ENCODE results near the gene LGALS16.
A peak's percentile ranks its signal among the peaks of the same experiment; 100 is the strongest.
"Not testable (repeated sequence)": the region's sequence is repeated elsewhere in the genome, so short reads cannot be mapped to it uniquely, and the experiment has no call there.

LGALS16 gene, protein sequence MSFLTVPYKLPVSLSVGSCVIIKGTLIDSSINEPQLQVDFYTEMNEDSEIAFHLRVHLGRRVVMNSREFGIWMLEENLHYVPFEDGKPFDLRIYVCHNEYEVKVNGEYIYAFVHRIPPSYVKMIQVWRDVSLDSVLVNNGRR

DNA sequence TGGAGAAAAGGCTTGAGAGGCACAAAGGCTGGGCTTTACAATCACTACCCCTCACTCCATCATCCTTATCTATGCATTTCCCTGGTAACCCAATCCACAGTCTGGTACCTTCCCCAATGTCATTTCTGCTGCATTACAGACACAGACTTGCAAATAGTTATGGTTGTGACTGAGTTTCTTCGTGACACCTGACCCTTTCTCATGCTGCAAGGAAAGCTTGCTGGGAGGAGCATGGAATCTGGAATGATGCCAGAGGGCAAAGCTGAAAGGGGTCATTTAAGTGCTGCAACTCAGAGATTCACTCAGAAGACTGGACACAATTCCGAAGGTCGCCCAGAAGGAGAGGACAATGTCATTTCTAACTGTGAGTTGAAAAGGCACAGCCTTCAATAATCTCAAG lies at the start of gene LGALS16:
TSS of gene LGALS16 (plus strand) at position 301 of the 400 bp plus-strand sequence. CDS start at position 350, 49 bp downstream.
- no peak for DNase-seq (ENCODE audit: low read depth in 2 of 2, low spot score in 1 of 2)

DNA sequence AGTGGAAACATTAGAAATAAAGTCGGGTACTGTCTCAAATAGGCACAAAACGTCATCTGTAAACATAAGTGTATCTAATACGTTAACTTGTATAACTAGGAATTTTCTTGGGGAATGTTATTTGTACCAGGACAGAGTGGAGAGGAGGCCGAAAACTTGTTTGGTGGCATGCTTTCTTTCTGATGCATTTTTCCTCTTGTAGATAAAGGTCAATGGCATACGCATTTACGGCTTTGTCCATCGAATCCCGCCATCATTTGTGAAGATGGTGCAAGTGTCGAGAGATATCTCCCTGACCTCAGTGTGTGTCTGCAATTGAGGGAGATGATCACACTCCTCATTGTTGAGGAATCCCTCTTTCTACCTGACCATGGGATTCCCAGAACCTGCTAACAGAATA lies 48.7 kb upstream of the LGALS16 start:
- no peak for DNase-seq (ENCODE audit: low read depth in 2 of 2, low spot score in 1 of 2)

DNA sequence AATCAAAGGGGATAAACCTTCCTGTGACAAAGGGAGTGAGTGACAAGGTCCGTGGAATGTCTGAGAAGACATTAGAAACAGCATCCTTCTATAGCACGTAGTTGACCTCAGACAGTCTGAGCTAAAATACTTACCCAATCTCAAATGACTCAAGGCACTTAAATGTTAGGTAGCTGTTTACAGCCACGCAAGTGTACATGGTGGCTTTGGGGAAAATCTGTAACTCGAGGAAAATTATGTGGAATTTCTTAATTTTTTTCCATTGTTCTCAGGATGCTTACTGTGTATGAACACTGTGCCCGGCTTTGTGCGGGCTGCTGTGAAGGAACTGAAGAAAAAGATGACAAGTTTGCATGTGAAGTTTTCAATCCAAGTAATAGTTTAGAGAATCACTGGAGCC lies 48.2 kb upstream of the LGALS16 start:
- no peak for DNase-seq (ENCODE audit: low read depth in 2 of 2, low spot score in 1 of 2)

DNA sequence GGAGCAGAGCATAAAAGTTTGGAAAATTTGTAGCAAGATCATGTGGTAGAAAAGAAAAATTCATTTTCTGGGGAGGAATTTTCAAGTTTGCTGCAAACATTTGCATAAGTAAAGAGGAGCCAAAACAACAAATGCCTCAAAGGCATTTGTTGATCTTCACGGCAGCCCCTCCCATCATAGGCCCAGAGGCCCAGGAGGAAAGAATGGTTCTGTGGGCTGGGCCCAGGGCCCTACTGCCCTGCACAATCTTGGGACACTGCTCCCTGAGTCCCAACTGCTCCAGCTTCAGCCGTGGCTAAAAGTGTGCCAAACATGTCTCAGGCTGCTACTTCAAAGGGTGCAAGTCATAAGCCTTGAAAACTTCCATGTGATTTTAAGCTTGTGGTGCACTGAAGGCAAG lies 42.1 kb upstream of the LGALS16 start:
- no peak for DNase-seq (ENCODE audit: low read depth in 2 of 2, low spot score in 1 of 2)

DNA sequence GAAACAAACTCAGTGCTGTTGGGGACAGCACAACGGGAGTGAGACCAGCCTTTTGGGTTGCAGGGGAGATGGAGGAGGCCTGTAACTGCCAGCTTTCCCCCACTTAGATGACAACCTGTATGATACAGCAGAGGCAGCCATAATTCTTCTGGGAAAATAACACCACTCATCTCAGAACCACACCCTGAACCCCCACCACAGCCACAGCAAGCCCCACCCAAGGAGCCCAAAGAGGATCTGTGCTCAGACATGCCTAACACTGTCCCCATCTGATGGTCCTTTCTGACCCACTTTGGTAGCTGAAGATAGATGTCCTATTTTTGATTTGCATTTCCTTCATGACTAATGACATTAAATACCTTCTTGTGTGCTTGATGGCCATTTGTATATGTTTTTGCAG lies 38.0 kb upstream of the LGALS16 start:
- no peak for DNase-seq (ENCODE audit: low read depth in 2 of 2, low spot score in 1 of 2)

DNA sequence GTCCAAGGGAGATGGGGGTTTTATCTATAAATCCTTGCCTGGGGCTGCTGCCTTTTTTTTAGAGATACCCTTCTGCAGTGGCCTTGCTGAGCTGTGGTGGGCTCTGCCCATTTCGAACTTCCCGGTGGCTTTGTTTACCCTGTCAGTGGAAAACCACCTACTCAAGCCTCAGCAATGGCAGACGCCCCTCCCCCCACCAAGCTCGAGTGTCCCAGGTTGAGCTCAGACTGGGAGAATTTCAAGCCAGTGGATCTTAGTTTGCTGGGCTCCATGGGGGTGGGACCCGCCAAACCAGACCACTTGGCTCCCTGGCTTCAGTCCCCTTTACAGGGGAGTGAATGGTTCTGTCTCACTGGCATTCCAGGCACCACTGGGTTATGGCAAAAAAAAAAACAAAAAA lies 31.8 kb upstream of the LGALS16 start:
- DNase-seq (ENCODE audit: low read depth in 2 of 2, low spot score in 1 of 2): no peak

DNA sequence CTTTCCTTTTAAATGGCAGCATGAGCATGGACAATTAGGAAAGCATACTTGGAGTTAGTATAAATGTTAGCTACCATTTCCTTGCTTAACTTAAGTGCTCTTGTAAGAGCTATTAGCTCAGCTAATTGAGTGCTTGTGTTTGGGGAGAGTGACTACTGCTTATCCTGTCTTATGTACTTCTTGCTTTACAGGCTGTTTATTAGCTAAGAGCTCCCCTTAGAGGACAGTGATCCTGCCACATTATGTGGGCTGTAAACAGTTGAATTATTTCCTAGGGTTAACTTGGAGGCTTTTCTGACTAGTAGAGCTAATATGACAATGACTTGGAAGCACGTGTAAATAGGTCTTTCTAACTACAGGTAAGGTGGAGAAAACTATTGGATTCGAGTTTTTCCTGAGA lies 28.1 kb upstream of the LGALS16 start:
- DNase-seq (ENCODE audit: low read depth in 2 of 2, low spot score in 1 of 2): not testable (repeated sequence)

DNA sequence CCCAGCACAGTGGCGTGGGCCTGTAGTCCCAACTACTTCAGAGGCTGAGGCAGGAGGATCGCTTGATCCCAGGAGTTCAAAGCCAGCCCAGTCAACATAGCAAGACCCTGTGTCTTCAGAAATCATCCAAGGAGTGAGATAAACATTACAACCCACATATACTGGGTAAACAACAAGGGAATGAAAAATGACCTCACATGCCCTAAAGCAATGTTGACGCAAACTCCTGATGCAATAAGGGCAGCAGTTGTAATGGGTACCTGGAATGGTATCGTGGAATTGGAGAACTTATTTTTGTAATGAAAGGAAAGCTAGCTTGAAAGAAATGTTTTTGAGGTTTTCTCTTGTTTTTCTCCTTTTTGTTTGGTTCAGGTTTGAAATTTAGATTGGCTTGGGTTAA lies 24.5 kb upstream of the LGALS16 start:
- no peak for DNase-seq (ENCODE audit: low read depth in 2 of 2, low spot score in 1 of 2)

DNA sequence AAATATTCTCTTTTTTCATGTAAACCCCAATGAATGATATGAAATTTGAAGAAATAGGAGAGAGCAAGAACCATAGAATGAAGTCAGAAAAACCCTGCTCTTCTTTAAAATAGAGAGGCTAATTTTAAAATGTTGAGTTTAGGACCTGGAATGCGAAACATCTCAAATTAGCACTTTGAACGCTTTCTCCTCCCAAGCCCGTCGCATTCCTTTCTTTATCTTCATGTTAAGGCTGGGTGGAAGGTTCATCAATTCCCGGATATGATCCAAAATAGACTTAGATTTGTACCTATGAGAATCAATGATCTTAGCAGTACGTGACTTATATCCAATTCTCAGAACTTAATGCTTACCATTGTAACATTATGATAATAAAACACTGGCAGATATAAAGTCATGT lies 24.1 kb upstream of the LGALS16 start:
- no peak for DNase-seq (ENCODE audit: low read depth in 2 of 2, low spot score in 1 of 2)

DNA sequence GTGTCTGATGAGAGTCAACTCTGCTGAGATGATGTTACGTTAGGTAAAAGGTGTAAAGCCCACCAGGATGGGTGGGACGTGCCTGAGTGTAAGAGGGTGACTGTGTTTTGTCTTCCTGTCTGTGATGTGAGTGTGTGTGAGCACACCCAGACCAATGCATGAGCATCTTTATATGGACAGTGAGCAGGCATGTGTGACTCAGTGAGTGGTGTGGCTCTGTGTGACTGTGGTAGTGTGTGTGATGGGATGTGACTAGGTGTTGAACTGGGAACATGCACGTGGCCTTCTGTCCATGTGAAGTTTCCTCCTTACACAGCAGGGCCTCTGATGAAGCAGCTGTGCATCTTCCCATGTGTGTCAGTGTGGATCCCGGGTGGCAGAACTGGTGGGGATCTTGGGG lies 17.8 kb upstream of the LGALS16 start:
- DNase-seq (ENCODE audit: low read depth in 2 of 2, low spot score in 1 of 2): no peak

DNA sequence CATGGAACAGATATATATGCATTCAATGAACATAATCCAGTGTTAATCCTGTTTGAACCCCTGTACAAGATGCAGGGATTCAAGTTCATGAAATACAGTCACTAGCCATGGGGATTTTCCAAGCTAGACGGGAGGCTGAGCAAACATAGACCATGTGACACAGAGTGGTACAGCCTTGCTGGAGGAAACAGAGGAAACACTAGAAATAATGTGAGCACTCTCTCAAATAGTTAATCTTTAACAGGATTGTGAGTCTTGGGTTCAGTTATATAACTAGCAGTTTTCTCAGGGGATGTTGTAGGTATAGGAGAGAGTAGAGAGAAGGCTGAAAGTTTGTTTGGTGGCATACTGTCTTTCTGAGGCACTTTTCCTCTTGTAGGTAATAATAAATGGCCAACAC lies 13.9 kb upstream of the LGALS16 start:
- no peak for DNase-seq (ENCODE audit: low read depth in 2 of 2, low spot score in 1 of 2)

DNA sequence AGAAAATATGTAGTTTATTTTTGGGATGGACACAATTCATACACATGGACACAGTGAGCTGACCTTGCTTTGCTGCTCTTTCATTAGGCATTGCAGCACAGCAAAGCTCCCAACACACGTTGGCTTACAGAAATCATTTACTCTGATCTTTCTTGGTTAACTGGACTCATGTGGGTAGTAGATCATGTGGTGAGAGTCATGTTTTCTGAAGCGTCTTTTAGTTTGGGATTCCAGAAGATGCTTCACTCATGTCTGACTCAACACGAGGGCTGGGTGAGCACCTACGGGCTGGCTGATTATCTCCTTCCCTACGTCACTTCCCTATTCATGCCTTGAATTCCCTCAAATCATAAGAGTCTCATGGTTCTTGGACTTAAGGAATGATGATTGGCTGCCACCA lies 12.1 kb upstream of the LGALS16 start:
- DNase-seq (ENCODE audit: low read depth in 2 of 2, low spot score in 1 of 2): no peak

DNA sequence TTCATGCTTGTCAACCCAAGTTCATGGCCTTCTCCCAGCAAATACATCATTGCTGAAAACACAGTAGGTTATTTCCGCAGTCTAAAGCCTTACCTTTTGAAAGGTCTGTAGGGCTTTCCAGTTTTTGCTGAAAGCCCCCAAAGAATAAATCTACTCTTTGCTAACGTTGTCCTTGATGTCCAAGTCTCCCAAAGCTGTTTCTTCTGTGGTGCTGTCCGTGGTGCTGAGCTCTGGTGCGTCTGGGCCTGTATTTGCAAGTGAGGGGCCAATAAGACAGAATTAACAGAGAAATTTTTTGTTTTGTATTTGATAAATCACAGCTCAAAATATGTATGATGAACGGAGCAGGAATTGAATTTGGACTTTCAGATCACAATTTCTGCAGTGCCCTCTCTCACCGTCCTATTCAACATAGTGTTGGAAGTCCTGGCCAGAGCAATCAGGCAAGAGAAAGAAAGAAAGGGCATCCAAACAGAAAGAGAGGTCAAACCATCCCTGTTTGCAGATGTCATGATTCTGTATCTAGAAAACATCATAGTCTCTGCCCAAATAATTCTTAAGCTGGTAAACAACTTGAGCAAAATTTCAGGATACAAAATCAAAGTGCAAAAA lies 9.8 kb upstream of the LGALS16 start:
- no peak for DNase-seq (ENCODE audit: low read depth in 2 of 2, low spot score in 1 of 2)

DNA sequence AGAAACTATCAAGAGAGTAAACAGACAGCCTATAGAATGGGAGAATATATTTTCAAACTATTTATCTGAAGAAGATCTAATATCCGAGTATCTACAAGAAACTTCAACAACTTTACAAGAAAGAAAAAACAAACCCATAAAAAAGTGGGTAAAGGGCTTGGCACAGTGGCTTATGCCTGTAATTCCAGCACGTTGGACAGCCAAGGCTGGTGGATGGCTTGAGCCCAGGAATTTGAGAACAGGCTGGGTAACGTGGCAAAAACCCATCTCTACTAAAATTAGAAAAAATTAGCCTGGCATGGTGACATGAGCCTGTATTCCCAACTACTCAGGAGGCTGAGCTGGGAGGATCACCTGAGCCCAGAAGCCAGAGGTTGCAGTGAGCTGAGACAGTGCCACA lies 7.8 kb upstream of the LGALS16 start:
- DNase-seq (ENCODE audit: low read depth in 2 of 2, low spot score in 1 of 2): no peak

DNA sequence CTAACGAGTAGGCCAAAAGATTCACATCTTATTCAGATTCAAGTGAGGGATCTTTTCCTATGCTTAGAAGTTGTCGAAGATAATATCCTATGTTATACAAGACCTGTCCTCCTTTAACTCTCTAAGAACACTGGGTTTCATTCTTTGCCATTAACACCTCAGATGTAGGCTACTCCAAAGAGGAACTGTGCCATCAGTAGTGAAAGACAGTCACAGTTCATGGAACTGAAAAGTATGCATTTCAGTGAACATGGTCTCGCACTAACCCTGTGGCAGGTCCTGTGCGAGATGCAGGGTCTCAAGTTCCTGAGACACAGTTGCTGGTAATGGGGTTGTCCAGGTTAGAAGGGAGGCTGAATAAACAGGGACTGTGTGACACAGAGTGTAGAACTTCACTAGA lies 4.1 kb downstream of the LGALS16 start:
- no peak for DNase-seq (ENCODE audit: low read depth in 2 of 2, low spot score in 1 of 2)

DNA sequence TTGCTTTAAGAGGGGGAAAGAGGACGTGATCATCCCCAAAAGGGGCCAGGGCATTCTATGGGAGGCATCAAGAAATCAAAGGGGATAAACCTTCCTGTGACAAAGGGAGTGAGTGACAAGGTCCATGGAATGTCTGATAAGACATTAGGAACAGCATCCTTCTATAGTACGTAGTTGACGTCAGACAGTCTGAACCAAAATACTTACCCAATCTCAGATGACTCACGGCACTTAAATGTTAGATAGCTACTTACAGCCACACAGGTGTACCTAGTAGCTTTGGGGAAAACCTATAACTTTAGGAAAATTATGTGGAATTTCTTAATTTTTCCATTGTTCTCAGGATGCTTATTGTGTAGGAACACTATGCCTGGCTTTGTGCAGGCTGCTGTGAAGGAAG lies 4.9 kb downstream of the LGALS16 start:
- DNase-seq (ENCODE audit: low read depth in 2 of 2, low spot score in 1 of 2): no peak

DNA sequence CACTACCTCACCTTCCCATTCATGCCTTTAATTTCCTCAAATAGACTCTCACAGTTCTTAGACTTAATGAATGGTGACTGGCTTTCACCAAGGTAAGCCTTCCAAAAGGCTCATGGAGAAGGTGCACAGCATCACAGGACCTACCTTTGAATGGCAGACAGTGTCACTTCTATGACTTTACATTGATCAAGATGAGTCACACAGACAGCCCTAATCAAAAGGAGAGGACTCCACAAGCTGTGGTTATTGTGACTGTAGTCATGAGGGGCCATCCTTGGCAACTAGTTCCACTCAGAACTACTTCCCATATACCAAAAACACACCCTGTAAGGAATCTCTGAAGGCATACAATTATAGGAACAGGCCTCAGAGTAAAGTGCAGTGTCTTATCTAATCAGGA lies 5.9 kb downstream of the LGALS16 start:
- DNase-seq (ENCODE audit: low read depth in 2 of 2, low spot score in 1 of 2): no peak

DNA sequence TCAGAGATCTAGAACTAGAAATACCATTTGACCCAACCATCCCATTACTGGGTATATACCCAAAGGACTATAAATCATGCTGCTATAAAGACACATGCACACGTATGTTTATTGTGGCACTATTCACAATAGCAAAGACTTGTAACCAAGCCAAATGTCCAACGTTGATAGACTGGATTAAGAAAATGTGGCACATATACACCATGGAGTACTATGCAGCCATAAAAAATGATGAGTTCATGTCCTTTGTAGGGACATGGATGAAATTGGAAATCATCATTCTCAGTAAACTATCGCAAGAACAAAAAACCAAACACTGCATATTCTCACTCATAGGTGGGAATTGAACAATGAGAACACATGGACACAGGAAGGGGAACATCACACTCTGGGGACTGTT lies 14.1 kb downstream of the LGALS16 start:
- not testable (repeated sequence) for DNase-seq (ENCODE audit: low read depth in 2 of 2, low spot score in 1 of 2)

DNA sequence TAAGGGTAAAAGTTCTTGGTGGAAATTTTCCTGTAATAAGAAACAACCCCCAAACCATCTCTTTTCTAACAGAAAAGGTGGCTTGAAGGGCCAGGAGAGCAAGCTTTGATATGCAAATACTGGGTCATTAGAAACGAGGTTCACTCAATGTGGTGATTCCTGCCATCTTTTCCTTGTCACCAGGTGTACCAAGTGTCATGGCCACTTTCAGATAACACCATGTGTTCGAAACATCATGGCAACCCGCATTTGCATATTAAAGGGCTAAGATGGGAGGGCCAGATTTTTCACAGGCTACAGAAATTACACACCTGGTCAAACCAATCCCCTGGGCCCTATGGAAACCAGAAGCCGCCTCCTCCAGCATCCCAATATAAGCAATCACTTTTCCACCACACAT lies 15.3 kb downstream of the LGALS16 start:
- DNase-seq (ENCODE audit: low read depth in 2 of 2, low spot score in 1 of 2): no peak

DNA sequence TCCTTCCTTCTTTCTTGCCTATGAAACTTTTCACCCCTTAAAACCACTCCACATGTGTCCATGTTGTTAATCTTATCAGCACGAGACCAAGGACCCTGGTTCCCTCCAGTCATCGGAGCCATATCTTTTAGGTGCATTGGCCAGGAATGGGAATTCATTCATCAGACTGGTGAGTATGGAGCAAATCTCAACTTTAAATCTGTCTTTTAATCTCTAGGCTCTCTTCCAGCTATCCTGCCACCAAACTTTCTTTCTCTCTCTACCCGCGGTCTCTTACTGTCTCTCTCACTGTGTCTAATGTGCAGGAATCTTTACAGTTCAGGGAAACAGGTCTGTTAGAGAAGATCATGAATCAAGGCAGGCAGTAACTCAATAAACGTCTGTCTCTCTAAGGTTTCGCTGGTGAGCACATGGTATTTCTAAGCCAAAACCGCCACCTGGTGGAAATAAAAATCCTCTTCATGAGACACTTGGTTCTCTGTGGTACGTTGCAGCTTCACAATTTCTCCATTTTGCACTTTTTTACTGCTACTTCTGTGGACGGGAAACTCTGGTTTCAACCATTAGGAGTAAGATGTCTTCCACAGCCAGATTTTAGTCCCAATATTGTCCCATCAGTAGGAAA lies 16.1 kb downstream of the LGALS16 start:
- DNase-seq (ENCODE audit: low read depth in 2 of 2, low spot score in 1 of 2): peak in 1 of 2 donors; percentile 14

DNA sequence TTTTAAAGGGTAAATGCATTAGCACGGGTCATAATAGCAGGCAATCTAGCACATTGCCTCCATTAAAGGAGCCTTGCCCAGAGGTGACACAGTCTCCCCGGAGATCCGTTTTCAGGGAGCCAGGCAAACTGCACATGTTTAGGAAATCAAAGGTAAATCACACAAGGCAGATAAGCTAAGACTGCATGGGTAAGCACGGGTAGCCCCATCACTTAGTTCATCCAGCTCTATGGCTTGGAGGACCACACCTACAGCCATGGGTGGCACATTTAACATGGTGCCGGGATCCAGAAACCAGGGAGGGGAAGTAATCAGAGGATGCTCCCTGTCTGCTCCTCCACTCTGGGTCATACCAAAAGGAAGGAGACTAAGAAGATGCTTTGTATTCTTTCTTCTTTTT lies 16.8 kb downstream of the LGALS16 start:
- no peak for DNase-seq (ENCODE audit: low read depth in 2 of 2, low spot score in 1 of 2)

DNA sequence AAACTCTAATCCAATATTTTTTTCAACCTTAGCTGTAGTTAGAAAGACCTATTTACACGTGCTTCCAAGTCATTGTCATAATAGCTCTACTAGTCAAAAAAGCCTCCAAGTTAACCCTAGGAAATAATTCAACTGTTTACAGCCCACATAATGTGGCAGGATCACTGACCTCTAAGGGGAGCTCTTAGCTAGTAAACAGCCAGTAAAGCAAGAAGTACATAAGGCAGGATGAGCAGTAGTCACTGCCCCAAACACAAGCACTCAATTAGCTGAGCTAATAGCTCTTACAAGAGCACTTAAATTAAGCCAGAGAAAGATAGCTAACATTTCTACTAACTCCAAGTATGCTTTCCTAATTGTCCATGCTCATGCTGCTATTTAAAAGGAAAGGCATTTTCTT lies 18.1 kb downstream of the LGALS16 start:
- DNase-seq (ENCODE audit: low read depth in 2 of 2, low spot score in 1 of 2): not testable (repeated sequence)

DNA sequence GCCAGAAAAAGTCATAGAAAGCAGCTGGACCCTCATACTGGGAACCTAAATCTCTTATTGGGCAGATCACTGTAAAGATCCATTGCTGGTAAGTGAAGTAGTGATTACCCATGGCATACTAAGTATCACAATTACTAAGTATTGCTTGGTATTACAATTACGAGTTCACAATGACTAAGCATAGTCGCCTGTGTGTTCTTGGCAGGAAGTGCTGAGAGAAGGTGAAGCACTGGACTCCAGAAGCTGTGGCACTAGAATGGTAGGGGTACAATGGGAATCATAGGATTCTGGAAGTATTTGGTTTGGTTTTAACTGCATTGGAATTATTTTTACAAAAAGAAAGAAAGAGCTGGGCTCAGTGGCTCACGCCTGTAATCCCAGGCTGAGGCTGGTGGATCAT lies 20.3 kb downstream of the LGALS16 start:
- DNase-seq (ENCODE audit: low read depth in 2 of 2, low spot score in 1 of 2): no peak
